Central memory CD4-positive, alpha-beta T cell (primary cell): ENCODE measurements around the gene ANKRD29.
A peak's percentile ranks its signal among the peaks of the same experiment; 100 is the strongest.
"Not testable (repeated sequence)": the region's sequence is repeated elsewhere in the genome, so short reads cannot be mapped to it uniquely, and the experiment has no call there.

ENCODE experiments used
- DNase-seq: peaks from one replicate; pipeline ENCODE4 v3.0.0; 2022

Gene ANKRD29

GRCh38 chr18:23613091-23613475, 49.6 kb downstream of the ANKRD29 start:
- not testable (repeated sequence) for DNase-seq

- DNase-seq: no peak
Measured at GRCh38 chr18:23612434-23613090, 50.1 kb downstream of the ANKRD29 start.

- no peak for DNase-seq
Measured at GRCh38 chr18:23609390-23610023, 53.2 kb downstream of the ANKRD29 start.

- no peak for DNase-seq
Measured at GRCh38 chr18:23608211-23608610, 54.5 kb downstream of the ANKRD29 start.

- DNase-seq: no peak
Measured at GRCh38 chr18:23605941-23606340, 56.8 kb downstream of the ANKRD29 start.

GRCh38 chr18:23599809-23600208, 62.9 kb downstream of the ANKRD29 start:
- DNase-seq: no peak

- DNase-seq: no peak
Measured at GRCh38 chr18:23596183-23596582, 66.5 kb downstream of the ANKRD29 start.

GRCh38 chr18:23595591-23595990, 67.1 kb downstream of the ANKRD29 start:
- no peak for DNase-seq

GRCh38 chr18:23593720-23594119, 69.0 kb downstream of the ANKRD29 start:
- DNase-seq: no peak

- no peak for DNase-seq
Measured at GRCh38 chr18:23592911-23593310, 69.8 kb downstream of the ANKRD29 start.

- no peak for DNase-seq
Measured at GRCh38 chr18:23591011-23591410, 71.7 kb downstream of the ANKRD29 start.

GRCh38 chr18:23588836-23589560, 73.7 kb downstream of the ANKRD29 start:
- no peak for DNase-seq

- DNase-seq: no peak
Measured at GRCh38 chr18:23587220-23587642, 75.5 kb downstream of the ANKRD29 start.

GRCh38 chr18:23586249-23587196, 76.2 kb downstream of the ANKRD29 start, which contains the start of gene NPC1:
NPC1 (minus strand) TSS chr18:23586506; CDS start chr18:23586343, 163 bp downstream.
- peak; percentile 93 for DNase-seq

GRCh38 chr18:23585897-23586248, 76.8 kb downstream of the ANKRD29 start:
- DNase-seq: no peak

- DNase-seq: peak; percentile 5
Measured at GRCh38 chr18:23585007-23585871, 77.5 kb downstream of the ANKRD29 start.

- no peak for DNase-seq
Measured at GRCh38 chr18:23584019-23584983, 78.4 kb downstream of the ANKRD29 start.

GRCh38 chr18:23583071-23583865, 79.4 kb downstream of the ANKRD29 start:
- DNase-seq: no peak

- no peak for DNase-seq
Measured at GRCh38 chr18:23580677-23581367, 81.9 kb downstream of the ANKRD29 start.
